Liver (tissue), 9 donors: ENCODE measurements around the gene KLF16. TPM values are rescaled to one million over a fixed set of nuclear protein-coding genes. Genes with fewer than 3 reads are reported as not detected.
A peak's percentile ranks its signal among the peaks of the same experiment; 100 is the strongest.

Experiments
- DNase-seq: peaks from one replicate; pipeline ENCODE4 v3.0.0-alpha.2; 2017; ENCODE audit warnings: low spot score
- H3K27ac ChIP-seq, 2 donors: one replicate each; pipeline ENCODE4 v1.7.0; 2013; ENCODE audit warnings: inconsistent platforms in 2 of 2, low read length in 2 of 2, control low read depth in 1 of 2, low read depth in 1 of 2, mild to moderate bottlenecking in 1 of 2
- H3K27me3 ChIP-seq, 4 donors: one replicate each; pipeline versions ENCODE4 v1.6.1 to v1.7.0; 2013; ENCODE audit warnings: low read length in 3 of 4, inconsistent platforms in 1 of 4, mild to moderate bottlenecking in 1 of 4, moderate library complexity in 1 of 4; ENCODE audit not compliant: control insufficient read depth in 4 of 4, insufficient read depth in 4 of 4
- H3K36me3 ChIP-seq, 4 donors: one replicate each; pipeline versions ENCODE4 v1.6.1 to v1.7.0; 2013; ENCODE audit warnings: low read length in 3 of 4, mild to moderate bottlenecking in 3 of 4, low read depth in 1 of 4, moderate library complexity in 1 of 4; ENCODE audit not compliant: control insufficient read depth in 4 of 4, insufficient read depth in 3 of 4
- H3K4me1 ChIP-seq, 4 donors: one replicate each; pipeline versions ENCODE4 v1.6.1 to v1.7.0; 2013; ENCODE audit warnings: low read length in 3 of 4, mild to moderate bottlenecking in 3 of 4, moderate library complexity in 1 of 4; ENCODE audit not compliant: control insufficient read depth in 4 of 4, insufficient read depth in 4 of 4
- H3K4me3 ChIP-seq, 3 donors: one replicate each; pipeline versions ENCODE4 v1.6.1 to v1.7.0; 2013; ENCODE audit warnings: low read length in 3 of 3, control low read depth in 1 of 3, low read depth in 1 of 3, mild to moderate bottlenecking in 1 of 3
- H3K9ac ChIP-seq, 2 donors: one replicate each; pipeline ENCODE4 v1.7.0; 2013; ENCODE audit warnings: low read length in 2 of 2, mild to moderate bottlenecking in 2 of 2, moderate library complexity in 2 of 2, control low read depth in 1 of 2, low read depth in 1 of 2
- H3K9me3 ChIP-seq, 4 donors: one replicate each; pipeline versions ENCODE4 v1.6.1 to v1.7.0; 2013; ENCODE audit warnings: low read length in 3 of 4; ENCODE audit not compliant: control insufficient read depth in 4 of 4
- EGR1 ChIP-seq, 2 donors: IDR thresholded peaks; 2 replicates each; pipeline ENCODE4 v1.6.1; 2016 to 2018; ENCODE audit warnings: antibody characterized with exemption in 2 of 2, low read depth in 2 of 2
- FOXA1 ChIP-seq: IDR thresholded peaks from 2 replicates; pipeline ENCODE4 v1.6.1; 2016; ENCODE audit warnings: antibody characterized with exemption
- FOXA2 ChIP-seq: IDR thresholded peaks from 2 replicates; pipeline ENCODE4 v1.6.1; 2016; ENCODE audit warnings: antibody characterized with exemption
- GABPA ChIP-seq, 2 donors: IDR thresholded peaks in 1 of 2; conservative IDR thresholded peaks in 1 of 2; 2 replicates each; pipeline ENCODE4 v1.6.1; 2016; ENCODE audit warnings: antibody characterized with exemption in 2 of 2, mild to moderate bottlenecking in 1 of 2, moderate library complexity in 1 of 2
- HNF4A ChIP-seq, 2 donors: conservative IDR thresholded peaks; 2 replicates each; pipeline ENCODE4 v1.6.1; 2016; ENCODE audit warnings: antibody characterized with exemption in 2 of 2, mild to moderate bottlenecking in 2 of 2
- HNF4G ChIP-seq: IDR thresholded peaks from 2 replicates; pipeline ENCODE4 v1.6.1; 2016; ENCODE audit warnings: antibody characterized with exemption
- JUND ChIP-seq, 2 donors: IDR thresholded peaks; 2 replicates each; pipeline ENCODE4 v1.6.1; 2016; ENCODE audit warnings: antibody characterized with exemption in 2 of 2
- NR2F2 ChIP-seq: IDR thresholded peaks from 2 replicates; pipeline ENCODE4 v1.6.1; 2016; ENCODE audit warnings: antibody characterized with exemption
- RAD21 ChIP-seq, 2 donors: IDR thresholded peaks; 2 replicates each; pipeline ENCODE4 v1.6.1; 2016; ENCODE audit warnings: antibody characterized with exemption in 2 of 2, mild to moderate bottlenecking in 2 of 2
- RXRA ChIP-seq, 2 donors: IDR thresholded peaks; 2 replicates each; pipeline ENCODE4 v1.6.1; 2017 to 2018; ENCODE audit warnings: antibody characterized with exemption in 2 of 2, mild to moderate bottlenecking in 1 of 2
- SP1 ChIP-seq: IDR thresholded peaks from 2 replicates; pipeline ENCODE4 v1.6.1; 2018; ENCODE audit warnings: antibody characterized with exemption, mild to moderate bottlenecking
- TAF1 ChIP-seq: conservative IDR thresholded peaks from 2 replicates; pipeline ENCODE4 v1.6.1; 2016; ENCODE audit warnings: antibody characterized with exemption, mild to moderate bottlenecking
- YY1 ChIP-seq: IDR thresholded peaks from 2 replicates; pipeline ENCODE4 v1.6.1; 2016; ENCODE audit warnings: antibody characterized with exemption, mild to moderate bottlenecking
- WGBS: extraction: QIAGEN DNeasy Blood & Tissue Kit; methylation state at CpG from one replicate; pipeline ENCODE4 v1.1.7; 2013; 5-methylcytosine and 5-hydroxymethylcytosine counted together
- polyA plus RNA-seq, 2 donors: library from polyadenylated mRNA; stranded (reverse) in 1 of 2; unstranded in 1 of 2; fragments of 200-250 nt in 1 of 2; fragments of >200 nt in 1 of 2; fragmentation: Nextera tagmentation in 1 of 2; extraction: Ambion mirVana in 1 of 2; gene quantifications; one replicate each; pipeline versions ENCODE4 v1.2.1 to v1.2.3, GENCODE V29; 2013 to 2015
- total RNA-seq, 2 donors: library from RNA; depleted of rRNA; stranded (reverse); fragments of >200 nt; gene quantifications; one replicate each; pipeline ENCODE4 v1.2.3, GENCODE V29; 2014
- TF ChIP-seq, protein P1 (sequence below): IDR thresholded peaks from 2 replicates; pipeline ENCODE4 v1.6.1; 2016; ENCODE audit warnings: antibody characterized with exemption
- TF ChIP-seq, protein P2 (sequence below): fragments of 150-350 bp; IDR thresholded peaks from 2 replicates; pipeline ENCODE4 v1.5.1; 2017; ENCODE audit warnings: improper control_type of control experiment, low read depth, low read length; ENCODE audit not compliant: missing input control
- TF ChIP-seq, protein P3 (sequence below): IDR thresholded peaks from 2 replicates; pipeline ENCODE4 v1.6.1; 2016; ENCODE audit warnings: antibody characterized with exemption
- TF ChIP-seq, protein P4 (sequence below): IDR thresholded peaks from 2 replicates; pipeline ENCODE4 v1.6.1; 2016; ENCODE audit warnings: antibody characterized with exemption
- donor health status: healthy.
- donor health status: healthy.
- donor health status: healthy.
- donor health status: healthy.
- donor health status: healthy.

The KLF16 gene
- total and polyA plus RNA-seq, 4 donors: 1.2 to 14.8 (median 6.0) TPM

DNA sequence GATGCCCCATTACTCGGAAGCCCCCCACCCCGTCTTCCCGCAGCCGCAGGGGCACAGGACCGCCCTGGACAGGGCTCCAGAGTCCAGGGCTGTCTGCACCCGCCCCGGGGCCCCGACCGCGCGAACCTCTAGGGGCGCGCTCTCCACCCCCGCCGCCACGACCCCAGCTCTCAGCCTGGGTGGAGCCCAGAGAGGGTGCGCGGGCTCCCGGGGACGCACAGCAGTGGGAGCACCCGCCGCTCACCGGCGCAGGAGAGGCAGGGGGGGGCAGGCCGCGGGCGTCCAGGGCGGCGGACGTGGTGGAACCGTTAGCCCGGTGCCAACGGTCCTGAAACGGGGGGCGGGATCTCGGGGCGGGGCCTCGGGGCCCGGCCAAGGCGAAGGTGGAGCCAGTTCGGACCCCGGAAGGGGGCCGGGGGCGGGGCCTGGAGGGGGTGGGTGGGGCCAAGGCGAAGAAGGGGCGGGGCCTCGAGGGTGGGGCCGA lies 51.4 kb downstream of the KLF16 start, which contains the start of gene ATP8B3:
ATP8B3 (minus strand) TSS at position 335 of the 484 bp plus-strand sequence. CDS start 540 bp downstream, outside the sequence.
- no peaks in the 10 kb centered on the region for H3K9me3 ChIP-seq
- no peak within 1 kb of the TSS for H3K9ac ChIP-seq
- H3K4me1 ChIP-seq: peaks cover 4 to 22% (median 8%) of the 10 kb centered on the region in 4 donors
- no peak for DNase-seq
- 4% methylated on average over 48 of the region's 48 CpGs for WGBS
- peaks cover 3 to 17% (median 12%) of the 10 kb centered on the region in 4 donors for H3K36me3 ChIP-seq
- no peak for TF ChIP-seq RAD21 (IDR thresholded peaks at IDR 0.05)
- TF ChIP-seq NR2F2: no peak
- TF ChIP-seq, protein P1, sequence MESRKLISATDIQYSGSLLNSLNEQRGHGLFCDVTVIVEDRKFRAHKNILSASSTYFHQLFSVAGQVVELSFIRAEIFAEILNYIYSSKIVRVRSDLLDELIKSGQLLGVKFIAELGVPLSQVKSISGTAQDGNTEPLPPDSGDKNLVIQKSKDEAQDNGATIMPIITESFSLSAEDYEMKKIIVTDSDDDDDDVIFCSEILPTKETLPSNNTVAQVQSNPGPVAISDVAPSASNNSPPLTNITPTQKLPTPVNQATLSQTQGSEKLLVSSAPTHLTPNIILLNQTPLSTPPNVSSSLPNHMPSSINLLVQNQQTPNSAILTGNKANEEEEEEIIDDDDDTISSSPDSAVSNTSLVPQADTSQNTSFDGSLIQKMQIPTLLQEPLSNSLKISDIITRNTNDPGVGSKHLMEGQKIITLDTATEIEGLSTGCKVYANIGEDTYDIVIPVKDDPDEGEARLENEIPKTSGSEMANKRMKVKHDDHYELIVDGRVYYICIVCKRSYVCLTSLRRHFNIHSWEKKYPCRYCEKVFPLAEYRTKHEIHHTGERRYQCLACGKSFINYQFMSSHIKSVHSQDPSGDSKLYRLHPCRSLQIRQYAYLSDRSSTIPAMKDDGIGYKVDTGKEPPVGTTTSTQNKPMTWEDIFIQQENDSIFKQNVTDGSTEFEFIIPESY: no peak
- no peak for TF ChIP-seq TAF1
- no peak for TF ChIP-seq JUND (IDR thresholded peaks at IDR 0.05)
- no peak for TF ChIP-seq HNF4G
- H3K27me3 ChIP-seq: no peaks in the 10 kb centered on the region
- H3K4me3 ChIP-seq: peak within 1 kb of the TSS in 2 of 3 donors; percentile 15 to 54
- peak within 1 kb of the TSS; percentile 29 to 38 for H3K27ac ChIP-seq

DNA sequence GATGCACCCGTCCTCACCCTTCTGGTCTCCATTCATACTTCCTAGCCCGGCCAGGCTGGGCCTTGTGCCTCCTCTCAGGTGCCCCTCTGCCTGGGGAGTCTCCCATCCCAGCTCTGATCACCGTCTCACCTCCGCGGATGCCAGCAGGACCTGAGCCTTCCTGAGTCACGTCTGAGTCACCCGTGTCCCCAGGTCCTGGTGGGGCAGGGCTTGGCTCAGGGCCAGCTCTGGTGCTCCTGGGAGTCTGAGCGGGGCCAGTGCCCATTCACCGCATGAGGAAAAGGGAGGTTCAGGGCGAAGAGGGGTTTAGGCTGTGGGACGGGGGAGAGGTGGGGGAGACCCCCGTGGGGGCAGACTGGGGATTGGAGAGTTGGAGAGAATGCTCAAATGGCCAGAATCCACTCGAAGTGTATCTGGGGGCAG lies 51.9 kb downstream of the KLF16 start:
- no peak overlapping the region for H3K9ac ChIP-seq
- TF ChIP-seq, protein P1: no peak
- no peak for TF ChIP-seq YY1
- no peak for TF ChIP-seq RXRA (IDR thresholded peaks at IDR 0.05)
- no peak for TF ChIP-seq SP1
- no peak for TF ChIP-seq RAD21 (IDR thresholded peaks at IDR 0.05)
- TF ChIP-seq FOXA2: no peak
- peak; percentile 49 for DNase-seq
- peaks cover 3 to 13% (median 9%) of the 10 kb centered on the region in 4 donors for H3K36me3 ChIP-seq
- H3K9me3 ChIP-seq: no peaks in the 10 kb centered on the region
- H3K27ac ChIP-seq: peak overlapping the region in 1 of 2 donors; percentile 20
- H3K27me3 ChIP-seq: no peaks in the 10 kb centered on the region
- H3K4me1 ChIP-seq: peaks cover 4 to 22% (median 8%) of the 10 kb centered on the region in 4 donors
- 30% methylated on average over 13 of the region's 13 CpGs for WGBS
- no peak overlapping the region for H3K4me3 ChIP-seq

DNA sequence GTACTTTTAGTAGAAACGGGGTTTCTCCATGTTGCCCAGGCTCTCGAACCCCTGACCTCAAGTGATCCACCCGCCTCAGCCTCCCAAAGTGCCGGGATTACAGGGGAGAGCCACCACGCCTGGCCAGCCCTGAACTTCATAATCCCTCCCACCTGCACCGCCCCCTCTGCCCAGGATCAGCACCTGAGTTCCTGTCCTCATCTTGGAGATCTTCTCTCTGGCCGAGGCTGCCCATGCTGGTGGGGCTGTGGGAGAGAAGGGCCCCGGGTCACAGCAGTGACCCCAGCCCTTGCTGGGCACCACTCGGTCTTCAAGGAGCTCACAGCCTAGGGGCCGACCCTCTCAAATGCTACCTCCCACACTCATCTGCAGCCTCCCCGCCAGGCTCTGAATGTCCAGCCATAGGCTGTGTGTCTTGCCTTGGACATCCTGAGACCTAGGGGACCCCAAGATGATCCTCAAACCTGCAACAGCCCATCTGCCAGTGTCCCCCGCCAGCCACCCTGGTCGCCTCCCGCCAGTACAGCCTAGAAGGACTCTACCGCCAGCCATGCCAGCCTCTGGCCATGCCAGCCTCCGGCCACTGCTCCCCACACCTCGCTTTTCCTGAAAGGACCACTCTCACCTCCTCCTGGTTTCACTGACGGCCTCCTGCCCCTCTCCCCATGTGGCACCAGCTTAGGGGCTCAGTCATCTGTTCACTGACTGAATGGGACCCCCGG lies 52.8 kb downstream of the KLF16 start:
- H3K27me3 ChIP-seq: no peaks in the 10 kb centered on the region
- 89% methylated on average over 19 of the region's 19 CpGs for WGBS
- H3K9me3 ChIP-seq: no peaks in the 10 kb centered on the region
- H3K27ac ChIP-seq: no peak overlapping the region
- H3K4me1 ChIP-seq: peaks cover 4 to 22% (median 8%) of the 10 kb centered on the region in 4 donors
- peaks cover 0 to 6% (median 2%) of the 10 kb centered on the region in 4 donors for H3K36me3 ChIP-seq
- H3K4me3 ChIP-seq: no peak overlapping the region
- DNase-seq: no peak
- no peak overlapping the region for H3K9ac ChIP-seq
- TF ChIP-seq NR2F2: no peak
- no peak for TF ChIP-seq RXRA (IDR thresholded peaks at IDR 0.05)
- TF ChIP-seq YY1: no peak
- TF ChIP-seq, protein P2, sequence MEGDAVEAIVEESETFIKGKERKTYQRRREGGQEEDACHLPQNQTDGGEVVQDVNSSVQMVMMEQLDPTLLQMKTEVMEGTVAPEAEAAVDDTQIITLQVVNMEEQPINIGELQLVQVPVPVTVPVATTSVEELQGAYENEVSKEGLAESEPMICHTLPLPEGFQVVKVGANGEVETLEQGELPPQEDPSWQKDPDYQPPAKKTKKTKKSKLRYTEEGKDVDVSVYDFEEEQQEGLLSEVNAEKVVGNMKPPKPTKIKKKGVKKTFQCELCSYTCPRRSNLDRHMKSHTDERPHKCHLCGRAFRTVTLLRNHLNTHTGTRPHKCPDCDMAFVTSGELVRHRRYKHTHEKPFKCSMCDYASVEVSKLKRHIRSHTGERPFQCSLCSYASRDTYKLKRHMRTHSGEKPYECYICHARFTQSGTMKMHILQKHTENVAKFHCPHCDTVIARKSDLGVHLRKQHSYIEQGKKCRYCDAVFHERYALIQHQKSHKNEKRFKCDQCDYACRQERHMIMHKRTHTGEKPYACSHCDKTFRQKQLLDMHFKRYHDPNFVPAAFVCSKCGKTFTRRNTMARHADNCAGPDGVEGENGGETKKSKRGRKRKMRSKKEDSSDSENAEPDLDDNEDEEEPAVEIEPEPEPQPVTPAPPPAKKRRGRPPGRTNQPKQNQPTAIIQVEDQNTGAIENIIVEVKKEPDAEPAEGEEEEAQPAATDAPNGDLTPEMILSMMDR: no peak
- TF ChIP-seq, protein P3, sequence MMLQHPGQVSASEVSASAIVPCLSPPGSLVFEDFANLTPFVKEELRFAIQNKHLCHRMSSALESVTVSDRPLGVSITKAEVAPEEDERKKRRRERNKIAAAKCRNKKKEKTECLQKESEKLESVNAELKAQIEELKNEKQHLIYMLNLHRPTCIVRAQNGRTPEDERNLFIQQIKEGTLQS: no peak
- TF ChIP-seq HNF4A (conservative IDR thresholded peaks at IDR 0.05): no peak
- no peak for TF ChIP-seq GABPA (IDR thresholded peaks at IDR 0.05 in 1 of 2, conservative IDR thresholded peaks at IDR 0.05 in 1 of 2)
- TF ChIP-seq EGR1 (IDR thresholded peaks at IDR 0.05; ENCODE audit: low read depth in 2 of 2): no peak
- no peak for TF ChIP-seq FOXA1
- no peak for TF ChIP-seq HNF4G
- TF ChIP-seq, protein P4, sequence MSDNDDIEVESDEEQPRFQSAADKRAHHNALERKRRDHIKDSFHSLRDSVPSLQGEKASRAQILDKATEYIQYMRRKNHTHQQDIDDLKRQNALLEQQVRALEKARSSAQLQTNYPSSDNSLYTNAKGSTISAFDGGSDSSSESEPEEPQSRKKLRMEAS: no peak
- TF ChIP-seq JUND (IDR thresholded peaks at IDR 0.05): no peak
- TF ChIP-seq FOXA2: no peak
- TF ChIP-seq RAD21 (IDR thresholded peaks at IDR 0.05): no peak
- no peak for TF ChIP-seq TAF1
